ENCODE results near the gene BAX. TPM values are rescaled to one million over a fixed set of nuclear protein-coding genes. Genes with fewer than 3 reads are reported as not detected.

The BAX gene
- total and polyA plus RNA-seq, 9 of the 15 experiments (the other 6 are each of a cell fraction or from before 2014, with no cell fraction given), result 3.2 to 95.4 (median 44.5) TPM

DNA sequence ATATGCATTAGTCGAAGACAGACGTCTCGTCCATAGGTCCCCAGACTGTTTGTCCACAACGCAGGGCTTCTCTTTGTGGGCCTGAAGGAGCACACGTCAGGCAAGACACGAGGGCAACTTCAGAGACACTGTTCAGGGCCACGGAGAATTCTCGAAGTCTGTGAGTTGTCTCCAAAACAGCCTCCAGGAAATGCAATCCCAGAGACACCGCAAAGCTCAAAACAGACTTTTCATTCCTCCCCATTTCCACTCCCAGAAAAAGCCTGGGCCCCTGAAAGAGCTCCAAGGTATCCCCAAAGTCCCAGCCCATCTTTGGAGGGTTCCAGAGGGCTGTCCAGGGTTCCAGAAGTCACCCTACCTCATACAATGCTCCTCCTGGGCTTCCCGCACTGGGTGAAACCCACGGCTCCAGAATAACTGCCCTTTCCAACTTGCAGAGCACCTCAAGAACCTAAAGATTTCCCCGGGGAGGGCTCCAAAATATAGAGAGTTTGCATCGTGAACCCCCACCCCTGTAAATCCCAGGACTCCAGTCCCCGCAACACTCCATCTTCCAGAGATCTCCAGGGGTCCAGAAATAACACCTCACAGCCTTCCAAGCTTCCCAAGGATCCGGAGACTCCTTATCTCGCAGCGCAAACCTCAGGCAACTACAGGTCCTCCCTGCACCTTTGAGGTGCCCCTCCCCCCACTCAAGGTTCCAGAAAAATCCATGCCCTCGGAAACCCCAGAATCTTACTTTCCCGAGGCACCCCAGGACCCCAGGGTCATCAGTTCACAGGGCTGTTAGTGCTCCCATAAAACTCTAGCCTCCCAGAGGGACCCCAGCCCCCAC lies 9.7 kb downstream of the BAX start (continued):
- TF ChIP-seq, protein P1, sequence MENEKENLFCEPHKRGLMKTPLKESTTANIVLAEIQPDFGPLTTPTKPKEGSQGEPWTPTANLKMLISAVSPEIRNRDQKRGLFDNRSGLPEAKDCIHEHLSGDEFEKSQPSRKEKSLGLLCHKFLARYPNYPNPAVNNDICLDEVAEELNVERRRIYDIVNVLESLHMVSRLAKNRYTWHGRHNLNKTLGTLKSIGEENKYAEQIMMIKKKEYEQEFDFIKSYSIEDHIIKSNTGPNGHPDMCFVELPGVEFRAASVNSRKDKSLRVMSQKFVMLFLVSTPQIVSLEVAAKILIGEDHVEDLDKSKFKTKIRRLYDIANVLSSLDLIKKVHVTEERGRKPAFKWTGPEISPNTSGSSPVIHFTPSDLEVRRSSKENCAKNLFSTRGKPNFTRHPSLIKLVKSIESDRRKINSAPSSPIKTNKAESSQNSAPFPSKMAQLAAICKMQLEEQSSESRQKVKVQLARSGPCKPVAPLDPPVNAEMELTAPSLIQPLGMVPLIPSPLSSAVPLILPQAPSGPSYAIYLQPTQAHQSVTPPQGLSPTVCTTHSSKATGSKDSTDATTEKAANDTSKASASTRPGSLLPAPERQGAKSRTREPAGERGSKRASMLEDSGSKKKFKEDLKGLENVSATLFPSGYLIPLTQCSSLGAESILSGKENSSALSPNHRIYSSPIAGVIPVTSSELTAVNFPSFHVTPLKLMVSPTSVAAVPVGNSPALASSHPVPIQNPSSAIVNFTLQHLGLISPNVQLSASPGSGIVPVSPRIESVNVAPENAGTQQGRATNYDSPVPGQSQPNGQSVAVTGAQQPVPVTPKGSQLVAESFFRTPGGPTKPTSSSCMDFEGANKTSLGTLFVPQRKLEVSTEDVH (IDR thresholded peaks at IDR 0.05; ENCODE audit: low read depth, partially characterized antibody), result no peak
- TF ChIP-seq ZNF507 (tag; conservative IDR thresholded peaks at IDR 0.05), result no peak
- TF ChIP-seq, protein P2, sequence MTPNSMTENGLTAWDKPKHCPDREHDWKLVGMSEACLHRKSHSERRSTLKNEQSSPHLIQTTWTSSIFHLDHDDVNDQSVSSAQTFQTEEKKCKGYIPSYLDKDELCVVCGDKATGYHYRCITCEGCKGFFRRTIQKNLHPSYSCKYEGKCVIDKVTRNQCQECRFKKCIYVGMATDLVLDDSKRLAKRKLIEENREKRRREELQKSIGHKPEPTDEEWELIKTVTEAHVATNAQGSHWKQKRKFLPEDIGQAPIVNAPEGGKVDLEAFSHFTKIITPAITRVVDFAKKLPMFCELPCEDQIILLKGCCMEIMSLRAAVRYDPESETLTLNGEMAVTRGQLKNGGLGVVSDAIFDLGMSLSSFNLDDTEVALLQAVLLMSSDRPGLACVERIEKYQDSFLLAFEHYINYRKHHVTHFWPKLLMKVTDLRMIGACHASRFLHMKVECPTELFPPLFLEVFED (CRISPR knock-in tag; conservative IDR thresholded peaks at IDR 0.05), result no peak
- TF ChIP-seq, protein P3, sequence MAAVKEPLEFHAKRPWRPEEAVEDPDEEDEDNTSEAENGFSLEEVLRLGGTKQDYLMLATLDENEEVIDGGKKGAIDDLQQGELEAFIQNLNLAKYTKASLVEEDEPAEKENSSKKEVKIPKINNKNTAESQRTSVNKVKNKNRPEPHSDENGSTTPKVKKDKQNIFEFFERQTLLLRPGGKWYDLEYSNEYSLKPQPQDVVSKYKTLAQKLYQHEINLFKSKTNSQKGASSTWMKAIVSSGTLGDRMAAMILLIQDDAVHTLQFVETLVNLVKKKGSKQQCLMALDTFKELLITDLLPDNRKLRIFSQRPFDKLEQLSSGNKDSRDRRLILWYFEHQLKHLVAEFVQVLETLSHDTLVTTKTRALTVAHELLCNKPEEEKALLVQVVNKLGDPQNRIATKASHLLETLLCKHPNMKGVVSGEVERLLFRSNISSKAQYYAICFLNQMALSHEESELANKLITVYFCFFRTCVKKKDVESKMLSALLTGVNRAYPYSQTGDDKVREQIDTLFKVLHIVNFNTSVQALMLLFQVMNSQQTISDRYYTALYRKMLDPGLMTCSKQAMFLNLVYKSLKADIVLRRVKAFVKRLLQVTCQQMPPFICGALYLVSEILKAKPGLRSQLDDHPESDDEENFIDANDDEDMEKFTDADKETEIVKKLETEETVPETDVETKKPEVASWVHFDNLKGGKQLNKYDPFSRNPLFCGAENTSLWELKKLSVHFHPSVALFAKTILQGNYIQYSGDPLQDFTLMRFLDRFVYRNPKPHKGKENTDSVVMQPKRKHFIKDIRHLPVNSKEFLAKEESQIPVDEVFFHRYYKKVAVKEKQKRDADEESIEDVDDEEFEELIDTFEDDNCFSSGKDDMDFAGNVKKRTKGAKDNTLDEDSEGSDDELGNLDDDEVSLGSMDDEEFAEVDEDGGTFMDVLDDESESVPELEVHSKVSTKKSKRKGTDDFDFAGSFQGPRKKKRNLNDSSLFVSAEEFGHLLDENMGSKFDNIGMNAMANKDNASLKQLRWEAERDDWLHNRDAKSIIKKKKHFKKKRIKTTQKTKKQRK (IDR thresholded peaks at IDR 0.05; ENCODE audit: borderline replicate concordance, low read depth, low read length), result no peak
- TF ChIP-seq ZBTB7A (IDR thresholded peaks at IDR 0.05; ENCODE audit: borderline replicate concordance, control insufficient read depth, low read depth, low read length), result no peak; the same call in 1 of the 2 replicates
- no peak for TF ChIP-seq COPS2 (conservative IDR thresholded peaks at IDR 0.05)
- TF ChIP-seq PRPF4 (IDR thresholded peaks at IDR 0.05; ENCODE audit: insufficient read depth, low read depth, low read length, poor library complexity, severe bottlenecking), result no peak
- no peak for TF ChIP-seq ZBTB1 (CRISPR knock-in tag; IDR thresholded peaks at IDR 0.05; ENCODE audit: borderline replicate concordance, low read depth)
- TF ChIP-seq ZNF23 (CRISPR knock-in tag; IDR thresholded peaks at IDR 0.05), result no peak
- 0 out of 2 replicates have a peak, but pooled peaks have one; percentile 21 for TF ChIP-seq NBN (IDR thresholded peaks at IDR 0.05; ENCODE audit: low read depth)
